ENCODE measurements around the gene EEF2K.

GRCh38 chr16:22264786-22265185, 58.7 kb downstream of the EEF2K start:
- no peak for TF ChIP-seq CTCF (IDR thresholded peaks at IDR 0.05; ENCODE audit: low read depth, low read length)
- TF ChIP-seq POLR2A (IDR thresholded peaks at IDR 0.05; ENCODE audit: extremely low read depth, insufficient read length) = no peak
- no peak for TF ChIP-seq MAX (IDR thresholded peaks at IDR 0.05; ENCODE audit: low read depth, low read length)

All from NB4 (cell line).